Measurements from ENCODE around the gene TP73.
A peak's percentile ranks its signal among the peaks of the same experiment; 100 is the strongest.

The TP73 gene

DNA sequence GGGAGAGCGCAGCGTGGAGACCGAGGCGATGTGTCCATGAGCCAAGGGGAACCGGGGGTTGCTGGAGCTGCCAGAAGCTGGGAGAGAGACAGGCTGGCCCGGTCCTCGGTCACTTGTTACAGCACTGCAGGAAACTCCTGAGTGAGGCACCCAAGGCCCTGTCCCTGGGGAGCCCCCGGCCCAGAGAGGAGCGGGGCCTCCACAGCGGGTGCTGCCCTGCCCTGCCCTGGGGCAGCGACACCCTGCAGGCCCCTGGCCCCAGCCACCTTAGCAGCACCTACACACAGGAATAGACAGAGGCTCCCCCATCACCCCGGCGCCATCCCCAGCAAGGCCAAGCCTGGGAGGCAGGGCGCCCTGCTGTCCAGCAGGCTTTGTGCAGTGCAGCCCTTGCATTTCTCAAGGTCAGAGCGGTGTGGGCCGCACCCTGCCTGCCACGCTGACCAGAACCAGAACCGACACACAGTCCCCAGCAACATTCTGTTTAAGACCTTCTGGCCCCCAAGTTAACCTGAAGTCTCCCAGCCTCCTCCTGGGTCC is 34.4 kb upstream of the TP73 start:
- Histone ChIP-seq H3K36me3 (replicated peaks; ENCODE audit: low read depth, low read length) (no peaks in the 10 kb centered on the region), H3K79me2 (ENCODE audit: low read length) (no peaks in the 10 kb centered on the region), H3K27ac (ENCODE audit: low read length) (no peak overlapping the region), H3K9ac (ENCODE audit: low read length) (no peak overlapping the region), H3K4me2 (ENCODE audit: low read length) (no peak overlapping the region), H4K20me1 (ENCODE audit: insufficient read depth, low read length) (no peaks in the 10 kb centered on the region), H3K9me3 (ENCODE audit: insufficient read depth, low read length) (no peaks in the 10 kb centered on the region), H3K27me3 (ENCODE audit: low read depth, low read length) (peaks cover 12% of the 10 kb centered on the region), H3K4me1 (ENCODE audit: low read length) (0 out of 2 replicates have a peak, but pooled peaks cover 3% of the 10 kb centered on the region), H3K4me3 (ENCODE audit: low read length) (no peak overlapping the region), H2AFZ (ENCODE audit: low read depth, low read length) (no peak overlapping the region)
- no peak for TF ChIP-seq EZH2phosphoT487 (IDR thresholded peaks at IDR 0.05; ENCODE audit: low read depth)
- TF ChIP-seq, protein P1, sequence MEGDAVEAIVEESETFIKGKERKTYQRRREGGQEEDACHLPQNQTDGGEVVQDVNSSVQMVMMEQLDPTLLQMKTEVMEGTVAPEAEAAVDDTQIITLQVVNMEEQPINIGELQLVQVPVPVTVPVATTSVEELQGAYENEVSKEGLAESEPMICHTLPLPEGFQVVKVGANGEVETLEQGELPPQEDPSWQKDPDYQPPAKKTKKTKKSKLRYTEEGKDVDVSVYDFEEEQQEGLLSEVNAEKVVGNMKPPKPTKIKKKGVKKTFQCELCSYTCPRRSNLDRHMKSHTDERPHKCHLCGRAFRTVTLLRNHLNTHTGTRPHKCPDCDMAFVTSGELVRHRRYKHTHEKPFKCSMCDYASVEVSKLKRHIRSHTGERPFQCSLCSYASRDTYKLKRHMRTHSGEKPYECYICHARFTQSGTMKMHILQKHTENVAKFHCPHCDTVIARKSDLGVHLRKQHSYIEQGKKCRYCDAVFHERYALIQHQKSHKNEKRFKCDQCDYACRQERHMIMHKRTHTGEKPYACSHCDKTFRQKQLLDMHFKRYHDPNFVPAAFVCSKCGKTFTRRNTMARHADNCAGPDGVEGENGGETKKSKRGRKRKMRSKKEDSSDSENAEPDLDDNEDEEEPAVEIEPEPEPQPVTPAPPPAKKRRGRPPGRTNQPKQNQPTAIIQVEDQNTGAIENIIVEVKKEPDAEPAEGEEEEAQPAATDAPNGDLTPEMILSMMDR (IDR thresholded peaks at IDR 0.05; ENCODE audit: low read depth, low read length) = no peak

DNA sequence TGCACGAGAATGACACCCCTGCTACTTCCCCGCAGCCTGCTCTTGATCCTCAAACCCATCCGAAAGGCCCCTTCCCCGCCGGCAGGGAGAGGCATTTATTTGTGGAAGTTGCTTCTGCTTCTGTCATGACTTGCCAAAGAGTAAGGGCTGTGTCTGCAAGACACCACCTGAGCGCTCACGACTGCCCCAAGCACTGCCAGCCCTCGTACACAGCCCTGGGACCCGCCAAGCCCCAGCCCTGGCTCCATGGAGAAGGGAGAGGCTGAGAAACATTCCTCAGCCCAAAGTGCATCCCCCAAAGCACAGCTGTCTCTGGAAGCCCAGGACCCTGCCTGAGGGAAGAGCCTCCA is 33.8 kb upstream of the TP73 start:
- TF ChIP-seq, protein P1 (IDR thresholded peaks at IDR 0.05; ENCODE audit: low read depth, low read length) = no peak
- TF ChIP-seq EZH2phosphoT487 (IDR thresholded peaks at IDR 0.05; ENCODE audit: low read depth) = no peak
- Histone ChIP-seq H3K9me3 (ENCODE audit: insufficient read depth, low read length) (no peaks in the 10 kb centered on the region), H3K4me1 (ENCODE audit: low read length) (peaks cover 3% of the 10 kb centered on the region; the same call in 1 of the 2 replicates), H3K27ac (ENCODE audit: low read length) (no peak overlapping the region), H4K20me1 (ENCODE audit: insufficient read depth, low read length) (no peaks in the 10 kb centered on the region), H3K79me2 (ENCODE audit: low read length) (no peaks in the 10 kb centered on the region), H3K27me3 (ENCODE audit: low read depth, low read length) (peaks cover 12% of the 10 kb centered on the region), H3K4me3 (ENCODE audit: low read length) (no peak overlapping the region), H2AFZ (ENCODE audit: low read depth, low read length) (peak overlapping the region; percentile 69; the same call in 1 of the 2 replicates), H3K36me3 (replicated peaks; ENCODE audit: low read depth, low read length) (no peaks in the 10 kb centered on the region), H3K9ac (ENCODE audit: low read length) (no peak overlapping the region), H3K4me2 (ENCODE audit: low read length) (peak overlapping the region; percentile 48)

DNA sequence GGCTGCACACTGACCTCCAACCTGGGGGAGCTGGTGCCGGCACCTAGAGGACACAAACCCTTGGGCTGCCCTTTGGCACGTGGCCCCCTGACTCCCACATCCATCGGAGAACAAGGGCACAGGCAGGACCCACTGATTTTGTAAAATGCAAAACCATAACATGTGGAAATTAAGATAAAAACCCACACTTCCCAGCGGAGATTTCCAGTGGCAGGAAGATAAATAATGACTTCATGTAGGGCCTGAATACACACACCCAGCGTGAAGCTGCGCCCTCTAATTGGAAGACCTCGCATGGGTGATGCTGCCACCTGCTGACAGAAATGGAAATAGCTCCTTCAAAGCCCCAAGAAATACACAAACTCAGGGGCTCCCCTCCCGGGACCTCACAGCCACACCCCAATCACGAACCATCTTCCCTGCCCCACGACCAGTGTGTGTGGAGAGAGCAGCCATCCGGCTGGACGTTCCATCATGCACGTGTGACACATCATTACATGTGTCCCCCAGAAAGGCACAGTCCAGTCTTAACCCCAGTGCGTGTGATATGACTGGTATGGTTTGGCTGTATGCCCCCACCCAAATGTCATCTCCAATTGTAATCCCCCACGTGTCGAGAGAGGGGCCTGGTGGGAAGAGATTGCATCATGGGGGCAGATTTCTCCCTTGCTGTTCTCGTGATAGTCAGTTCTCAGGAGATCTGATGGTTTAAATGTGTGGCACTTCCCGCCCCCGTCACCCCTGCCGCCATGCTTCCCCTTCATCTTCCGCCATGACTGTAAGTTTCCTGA is 33.2 kb upstream of the TP73 start:
- Histone ChIP-seq H3K79me2 (ENCODE audit: low read length) (no peaks in the 10 kb centered on the region), H2AFZ (ENCODE audit: low read depth, low read length) (peak overlapping the region; percentile 69; the same call in 1 of the 2 replicates), H3K4me2 (ENCODE audit: low read length) (peak overlapping the region; percentile 48), H3K4me1 (ENCODE audit: low read length) (peaks cover 9% of the 10 kb centered on the region; the same call in 1 of the 2 replicates), H3K27me3 (ENCODE audit: low read depth, low read length) (peaks cover 12% of the 10 kb centered on the region), H3K9ac (ENCODE audit: low read length) (no peak overlapping the region), H3K4me3 (ENCODE audit: low read length) (no peak overlapping the region), H4K20me1 (ENCODE audit: insufficient read depth, low read length) (no peaks in the 10 kb centered on the region), H3K27ac (ENCODE audit: low read length) (no peak overlapping the region), H3K9me3 (ENCODE audit: insufficient read depth, low read length) (no peaks in the 10 kb centered on the region), H3K36me3 (replicated peaks; ENCODE audit: low read depth, low read length) (no peaks in the 10 kb centered on the region)
- TF ChIP-seq, protein P1 (IDR thresholded peaks at IDR 0.05; ENCODE audit: low read depth, low read length) = peak; percentile 83
- no peak for TF ChIP-seq EZH2phosphoT487 (IDR thresholded peaks at IDR 0.05; ENCODE audit: low read depth)

DNA sequence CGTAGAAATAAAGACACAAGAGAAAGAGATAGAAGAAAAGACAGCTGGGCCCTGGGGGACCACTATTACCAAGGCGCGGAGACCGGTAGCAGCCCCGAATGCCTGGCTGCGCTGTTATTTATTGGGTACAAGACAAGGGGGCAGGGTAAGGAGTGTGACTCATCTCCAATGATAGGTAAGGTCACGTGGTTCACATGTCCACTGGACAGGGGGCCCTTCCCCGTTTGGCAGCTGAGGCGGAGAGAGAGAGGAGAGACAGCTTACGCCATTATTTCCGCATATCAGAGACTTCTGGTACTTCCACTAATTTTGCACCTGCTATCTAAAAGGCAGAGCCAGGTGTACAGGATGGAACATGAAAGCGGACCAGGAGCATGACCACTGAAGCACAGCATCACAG is 31.6 kb upstream of the TP73 start:
- Histone ChIP-seq H4K20me1 (ENCODE audit: insufficient read depth, low read length) (no peaks in the 10 kb centered on the region), H3K27me3 (ENCODE audit: low read depth, low read length) (no peaks in the 10 kb centered on the region), H3K36me3 (replicated peaks; ENCODE audit: low read depth, low read length) (no peaks in the 10 kb centered on the region), H3K4me1 (ENCODE audit: low read length) (peaks cover 11% of the 10 kb centered on the region), H3K9me3 (ENCODE audit: insufficient read depth, low read length) (no peaks in the 10 kb centered on the region), H3K9ac (ENCODE audit: low read length) (no peak overlapping the region), H3K79me2 (ENCODE audit: low read length) (no peaks in the 10 kb centered on the region), H3K4me2 (ENCODE audit: low read length) (0 out of 2 replicates have a peak overlapping the region, but pooled peaks have one; percentile 38), H3K4me3 (ENCODE audit: low read length) (no peak overlapping the region), H3K27ac (ENCODE audit: low read length) (no peak overlapping the region), H2AFZ (ENCODE audit: low read depth, low read length) (no peak overlapping the region)
- no peak for TF ChIP-seq EZH2phosphoT487 (IDR thresholded peaks at IDR 0.05; ENCODE audit: low read depth)
- TF ChIP-seq, protein P1 (IDR thresholded peaks at IDR 0.05; ENCODE audit: low read depth, low read length) = no peak
